ENCODE measurements around the gene TESK2. TPM values are rescaled to one million over a fixed set of nuclear protein-coding genes. Genes with fewer than 3 reads are reported as not detected.

The TESK2 gene
- total and polyA plus RNA-seq, 2 of the 13 experiments (the other 11 are each of a cell fraction or from before 2014, with no cell fraction given) = 5.5 to 9.6 TPM

DNA sequence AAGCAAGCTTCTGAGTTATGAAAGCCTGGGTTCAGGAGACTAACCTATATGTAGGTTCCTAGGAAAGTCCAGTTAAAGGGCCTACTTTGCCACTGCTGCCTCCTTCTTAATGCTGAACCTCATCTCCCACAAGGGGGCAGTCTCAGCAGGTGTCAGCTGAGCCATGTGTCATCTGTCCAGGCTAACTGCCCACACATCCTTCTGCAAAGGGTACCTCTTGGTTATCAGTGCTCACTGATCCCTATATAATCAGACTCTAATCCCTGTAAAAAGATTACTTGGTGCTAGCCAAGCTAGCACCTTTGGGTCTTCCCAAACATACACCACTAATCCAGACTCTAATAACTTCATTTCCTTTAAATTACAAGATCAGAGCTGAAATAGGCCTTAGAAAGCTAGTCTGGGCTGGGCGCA is 21.7 kb upstream of the TESK2 start:
- FAIRE-seq = peak; percentile 68
- Histone ChIP-seq H3K9me3 (ENCODE audit: low read length) (no peaks in the 10 kb centered on the region), H3K79me2 (ENCODE audit: insufficient read depth, low read length) (peaks cover 29% of the 10 kb centered on the region), H3K9ac (ENCODE audit: insufficient read depth, low read depth, low read length) (no peak overlapping the region), H3K4me2 (ENCODE audit: low read depth, low read length) (no peak overlapping the region), H3K27me3 (ENCODE audit: control insufficient read depth in 1 of 2, insufficient read depth in 2 of 2, low read length in 2 of 2) (no peaks in the 10 kb centered on the region), H3K4me3 (replicated peaks in 1 of 3; ENCODE audit: insufficient read depth in 1 of 3, low read depth in 2 of 3, low read length in 3 of 3) (no peak overlapping the region), H3K4me1 (ENCODE audit: insufficient read depth, low read length) (peaks cover 59% of the 10 kb centered on the region), H4K20me1 (ENCODE audit: insufficient read depth, low read length) (peaks cover 48% of the 10 kb centered on the region), H2AFZ (ENCODE audit: low read length) (no peak overlapping the region), H3K27ac (ENCODE audit: extremely low read length, insufficient read depth, low read length) (no peak overlapping the region), H3K36me3 (replicated peaks in 1 of 2; ENCODE audit: control insufficient read depth in 1 of 2, insufficient read depth in 2 of 2, low read length in 2 of 2) (peaks cover 38 to 76% of the 10 kb centered on the region in 2 experiments)
- 100% methylated on average over 1 of the region's 1 CpG for WGBS (ENCODE audit: low lambda C conversion rate)
- ATAC-seq = peak; percentile 40
- in situ Hi-C loops (cut with HindIII; ENCODE audit: extremely low pct_ligation_motif_present, low pct_unique_long_range_greater_than_20kb) = loop anchor here (5.0 kb wide), 1 partner anchor 55 kb away; no protein-coding TSS in a partner anchor
- ChIA-PET POLR2A (interaction anchor here (0.7 to 8.0 kb wide), 8 partner anchors 9 to 81 kb away, joined by 3 to 110 read pairs (median 12); partner anchors contain the start of genes CCDC163, MMACHC and PRDX1), CTCF (ENCODE audit: low intra/inter-chr PET ratio, low total read pairs) (interaction anchor here (3.6 kb wide), 1 partner anchor 57 kb away, joined by 49 read pairs; no protein-coding TSS in a partner anchor)
- intact Hi-C loops (cut with micrococcal nuclease; ENCODE audit: unreplicated experiment) = loop anchor here (1.0 kb wide), 1 partner anchor 58 kb away; no protein-coding TSS in a partner anchor
- no TSS peak for BruUV-seq (replicated peaks)
- DNase-seq (ENCODE audit: low spot score) = peak; percentile 76
- TF ChIP-seq POLR2AphosphoS2 (IDR thresholded peaks at IDR 0.05; ENCODE audit: low read depth, low read length) (peak; percentile 85; the same call in 1 of the 2 replicates), ZNF17 (CRISPR knock-in tag; IDR thresholded peaks at IDR 0.05) (no peak), TGIF2 (CRISPR knock-in tag; IDR thresholded peaks at IDR 0.05) (peak; percentile 98), ZNF276 (CRISPR knock-in tag; IDR thresholded peaks at IDR 0.05; ENCODE audit: low read depth) (0 out of 2 replicates have a peak, but pooled peaks have one; percentile 38), FOXA1 (IDR thresholded peaks at IDR 0.05) (no peak), FOXA1 (CRISPR knock-in tag; IDR thresholded peaks at IDR 0.05) (0 out of 2 replicates have a peak, but pooled peaks have one; percentile 12), ZSCAN22 (CRISPR knock-in tag; IDR thresholded peaks at IDR 0.05) (0 out of 2 replicates have a peak, but pooled peaks have one; percentile 38), JUN (CRISPR knock-in tag; IDR thresholded peaks at IDR 0.05) (0 out of 2 replicates have a peak, but pooled peaks have one; percentile 37), ZNF337 (CRISPR knock-in tag; IDR thresholded peaks at IDR 0.05; ENCODE audit: borderline replicate concordance, low read depth) (no peak), HDAC2 (CRISPR knock-in tag; IDR thresholded peaks at IDR 0.05) (peak; percentile 43; the same call in 1 of the 2 replicates), MXI1 (IDR thresholded peaks at IDR 0.05; ENCODE audit: borderline replicate concordance, low read depth, low read length) (peak; percentile 66; the same call in 1 of the 3 replicates), CTCF (CRISPR knock-in tag; IDR thresholded peaks at IDR 0.05) (peak; percentile 82), ZKSCAN1 (IDR thresholded peaks at IDR 0.05; ENCODE audit: low read length) (peak; percentile 30; the same call in 1 of the 2 replicates), NR2F6 (IDR thresholded peaks at IDR 0.05) (no peak), NR2F6 (CRISPR knock-in tag; IDR thresholded peaks at IDR 0.05) (no peak; the same call in 1 of the 2 replicates), SAP130 (CRISPR knock-in tag; IDR thresholded peaks at IDR 0.05; ENCODE audit: low read depth) (peak; percentile 84)
- TF ChIP-seq, protein P1, sequence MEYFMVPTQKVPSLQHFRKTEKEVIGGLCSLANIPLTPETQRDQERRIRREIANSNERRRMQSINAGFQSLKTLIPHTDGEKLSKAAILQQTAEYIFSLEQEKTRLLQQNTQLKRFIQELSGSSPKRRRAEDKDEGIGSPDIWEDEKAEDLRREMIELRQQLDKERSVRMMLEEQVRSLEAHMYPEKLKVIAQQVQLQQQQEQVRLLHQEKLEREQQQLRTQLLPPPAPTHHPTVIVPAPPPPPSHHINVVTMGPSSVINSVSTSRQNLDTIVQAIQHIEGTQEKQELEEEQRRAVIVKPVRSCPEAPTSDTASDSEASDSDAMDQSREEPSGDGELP (IDR thresholded peaks at IDR 0.05; ENCODE audit: borderline replicate concordance, low read depth) = peak; percentile 91
- TF ChIP-seq, protein P2, sequence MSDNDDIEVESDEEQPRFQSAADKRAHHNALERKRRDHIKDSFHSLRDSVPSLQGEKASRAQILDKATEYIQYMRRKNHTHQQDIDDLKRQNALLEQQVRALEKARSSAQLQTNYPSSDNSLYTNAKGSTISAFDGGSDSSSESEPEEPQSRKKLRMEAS (IDR thresholded peaks at IDR 0.05) = peak; percentile 73
